Spleen (tissue), 11 donors: ENCODE measurements around the gene FLVCR2. TPM values are rescaled to one million over a fixed set of nuclear protein-coding genes. Genes with fewer than 3 reads are reported as not detected.

Experiments used
- DNase-seq: peaks from one replicate; pipeline ENCODE4 v3.0.0-alpha.2; 2020
- H3K27ac ChIP-seq, 8 donors: fragments of 200-600 bp; sonication (generic) in 7 of 8; 1 replicate in 4 of 8; 2 replicates in 4 of 8; pipeline versions ENCODE4 v1.5.0 to v1.8.0; 2016 to 2021; ENCODE audit warnings: inconsistent platforms in 4 of 8, mild to moderate bottlenecking in 4 of 8, moderate library complexity in 1 of 8
- H3K27me3 ChIP-seq, 7 donors: fragments of 200-600 bp; sonication (generic) in 6 of 7; replicated peaks in 1 of 7; 1 replicate in 4 of 7; 2 replicates in 3 of 7; pipeline versions ENCODE4 v1.5.0 to v1.8.0; 2016 to 2021; ENCODE audit warnings: inconsistent platforms in 3 of 7, mild to moderate bottlenecking in 1 of 7
- H3K36me3 ChIP-seq, 6 donors: fragments of 200-600 bp; sonication (generic) in 5 of 6; 1 replicate in 4 of 6; 2 replicates in 2 of 6; pipeline versions ENCODE4 v1.5.0 to v1.8.0; 2016 to 2021; ENCODE audit warnings: inconsistent platforms in 2 of 6
- H3K4me1 ChIP-seq, 6 donors: fragments of 200-600 bp; sonication (generic) in 5 of 6; 1 replicate in 3 of 6; 2 replicates in 3 of 6; pipeline versions ENCODE4 v1.5.0 to v1.8.0; 2016 to 2021; ENCODE audit warnings: inconsistent platforms in 3 of 6
- H3K4me3 ChIP-seq, 8 donors: fragments of 200-600 bp; sonication (generic) in 7 of 8; 1 replicate in 4 of 8; 2 replicates in 4 of 8; pipeline versions ENCODE4 v1.5.0 to v1.8.0; 2016 to 2021; ENCODE audit warnings: inconsistent platforms in 4 of 8, mild to moderate bottlenecking in 4 of 8, moderate library complexity in 2 of 8
- H3K9me3 ChIP-seq, 8 donors: fragments of 200-600 bp; sonication (generic) in 7 of 8; 1 replicate in 4 of 8; 2 replicates in 4 of 8; pipeline versions ENCODE4 v1.5.0 to v1.8.0; 2016 to 2021; ENCODE audit warnings: inconsistent platforms in 4 of 8
- POLR2A ChIP-seq, 3 donors: fragments of 450-650 bp; IDR thresholded peaks; one replicate each; pipeline ENCODE4 v1.5.1; 2017; ENCODE audit warnings: antibody characterized with exemption in 3 of 3, mild to moderate bottlenecking in 1 of 3
- POLR2AphosphoS5 ChIP-seq, 3 donors: sonication (generic); formaldehyde crosslinking; IDR thresholded peaks; one replicate each; pipeline ENCODE4 v1.5.1; 2017; ENCODE audit warnings: antibody characterized with exemption in 3 of 3
- WGBS, 5 donors: extraction: QIAGEN DNeasy Blood & Tissue Kit in 3 of 5; methylation state at CpG; one replicate each; pipeline versions ENCODE4 v1.1.5 to v1.1.7; 2013 to 2018; 5-methylcytosine and 5-hydroxymethylcytosine counted together
- intact Hi-C: fragments of 100-400 bp; cut with DNase I; formaldehyde crosslinking; loops from one replicate; pipeline ENCODE4 v1.15.0; 2023; ENCODE audit warnings: low total_unique reads
- polyA plus RNA-seq, 3 donors: library from polyadenylated mRNA; stranded (reverse); fragments of 200-250 nt; gene quantifications; one replicate each; pipeline ENCODE4 v1.2.1, GENCODE V29; 2013
- total RNA-seq, 7 donors: library from RNA; depleted of rRNA in 3 of 7; stranded (reverse); fragments of >200 nt in 3 of 7; fragmentation: NEBNext Ultra II Directional in 4 of 7; extraction: Animal tissue kit (Norgen Biotek cat#: 25700) in 4 of 7; gene quantifications; one replicate each; pipeline versions ENCODE4 v1.1.0 to v1.2.1, GENCODE V29; 2016 to 2021
- TF ChIP-seq, protein P1 (sequence below), 11 experiments: fragments of 200-600 bp in 7 of 11; fragments of 450-650 bp in 4 of 11; sonication (generic) in 4 of 11; IDR thresholded peaks in 8 of 11; conservative IDR thresholded peaks in 3 of 11; 1 replicate in 7 of 11; 2 replicates in 4 of 11; pipeline versions ENCODE4 v1.4.0 to v1.8.0; 2016 to 2021; ENCODE audit warnings: antibody characterized with exemption in 11 of 11, inconsistent platforms in 4 of 11, mild to moderate bottlenecking in 1 of 11
- donor health status: healthy with polysubstance abuse.
- donor health status: DM: no; HTN: no; CAD: no; lungs with moderate emphysema.
- donor health status: DM: no; HTN: no; CAD: no.
- donor health status: Bipolar disorder and iron deficiency.
- donor health status: healthy.
- donor health status: DM: no; HTN: no; CAD: no.
- donor health status: DM: yes; HTN: yes; CAD: no.

FLVCR2 gene
- total and polyA plus RNA-seq, 10 donors, result 4.8 to 47.9 (median 30.2) TPM

- peaks cover 0 to 88% (median 57%) of the 10 kb centered on the region in 6 donors for H3K36me3 ChIP-seq
- WGBS, 5 donors, result 86 to 100% (median 97%) methylated on average over 1 of the region's 1 CpG
- H3K4me1 ChIP-seq, result peaks cover 3 to 18% (median 4%) of the 10 kb centered on the region in 6 donors
- no peaks in the 10 kb centered on the region for H3K27me3 ChIP-seq
- no peak for TF ChIP-seq POLR2AphosphoS5 (IDR thresholded peaks at IDR 0.05)
- TF ChIP-seq POLR2A (IDR thresholded peaks at IDR 0.05), result no peak
- TF ChIP-seq, protein P1, sequence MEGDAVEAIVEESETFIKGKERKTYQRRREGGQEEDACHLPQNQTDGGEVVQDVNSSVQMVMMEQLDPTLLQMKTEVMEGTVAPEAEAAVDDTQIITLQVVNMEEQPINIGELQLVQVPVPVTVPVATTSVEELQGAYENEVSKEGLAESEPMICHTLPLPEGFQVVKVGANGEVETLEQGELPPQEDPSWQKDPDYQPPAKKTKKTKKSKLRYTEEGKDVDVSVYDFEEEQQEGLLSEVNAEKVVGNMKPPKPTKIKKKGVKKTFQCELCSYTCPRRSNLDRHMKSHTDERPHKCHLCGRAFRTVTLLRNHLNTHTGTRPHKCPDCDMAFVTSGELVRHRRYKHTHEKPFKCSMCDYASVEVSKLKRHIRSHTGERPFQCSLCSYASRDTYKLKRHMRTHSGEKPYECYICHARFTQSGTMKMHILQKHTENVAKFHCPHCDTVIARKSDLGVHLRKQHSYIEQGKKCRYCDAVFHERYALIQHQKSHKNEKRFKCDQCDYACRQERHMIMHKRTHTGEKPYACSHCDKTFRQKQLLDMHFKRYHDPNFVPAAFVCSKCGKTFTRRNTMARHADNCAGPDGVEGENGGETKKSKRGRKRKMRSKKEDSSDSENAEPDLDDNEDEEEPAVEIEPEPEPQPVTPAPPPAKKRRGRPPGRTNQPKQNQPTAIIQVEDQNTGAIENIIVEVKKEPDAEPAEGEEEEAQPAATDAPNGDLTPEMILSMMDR (IDR thresholded peaks at IDR 0.05 in 8 of 11, conservative IDR thresholded peaks at IDR 0.05 in 3 of 11), result no peak
- no peak overlapping the region for H3K4me3 ChIP-seq
- no peak overlapping the region for H3K27ac ChIP-seq
- DNase-seq, result no peak
- intact Hi-C loops, result loop anchor here (10.0 kb wide), 1 partner anchor 349 kb away; no protein-coding TSS in a partner anchor
- H3K9me3 ChIP-seq, result no peaks in the 10 kb centered on the region
Observed at GRCh38 chr14:75653563-75653962, 75.1 kb downstream of the FLVCR2 start.

- H3K4me1 ChIP-seq, result peaks cover 3 to 25% (median 6%) of the 10 kb centered on the region in 6 donors
- H3K9me3 ChIP-seq, result no peaks in the 10 kb centered on the region
- TF ChIP-seq POLR2AphosphoS5 (IDR thresholded peaks at IDR 0.05) (peak in 1 of 3 donors; percentile 50), POLR2A (IDR thresholded peaks at IDR 0.05) (no peak)
- TF ChIP-seq, protein P1 (IDR thresholded peaks at IDR 0.05 in 8 of 11, conservative IDR thresholded peaks at IDR 0.05 in 3 of 11), result peak; percentile 81 to 97 (median 93)
- intact Hi-C loops, result loop anchor here (2.0 to 10.0 kb wide), 2 partner anchors 75 to 349 kb away; partner anchors contain the start of gene FLVCR2
- peaks cover 0 to 82% (median 54%) of the 10 kb centered on the region in 6 donors for H3K36me3 ChIP-seq
- WGBS, 5 donors, result 10 to 17% (median 12%) methylated on average over 4 of the region's 4 CpGs
- no peaks in the 10 kb centered on the region for H3K27me3 ChIP-seq
- H3K27ac ChIP-seq, result no peak overlapping the region
- no peak overlapping the region for H3K4me3 ChIP-seq
- DNase-seq, result peak; percentile 91
Observed at GRCh38 chr14:75654127-75654732, 75.8 kb downstream of the FLVCR2 start.

- Histone ChIP-seq H3K27ac (no peak overlapping the region), H3K9me3 (no peaks in the 10 kb centered on the region), H3K4me3 (no peak overlapping the region), H3K4me1 (peaks cover 7 to 35% (median 13%) of the 10 kb centered on the region in 6 donors), H3K36me3 (peaks cover 0 to 71% (median 44%) of the 10 kb centered on the region in 6 donors), H3K27me3 (no peaks in the 10 kb centered on the region)
- TF ChIP-seq, protein P1 (IDR thresholded peaks at IDR 0.05 in 8 of 11, conservative IDR thresholded peaks at IDR 0.05 in 3 of 11), result no peak
- no peak for TF ChIP-seq POLR2A (IDR thresholded peaks at IDR 0.05)
- no peak for TF ChIP-seq POLR2AphosphoS5 (IDR thresholded peaks at IDR 0.05)
- no peak for DNase-seq
- intact Hi-C loops, result loop anchor here (2.0 to 10.0 kb wide), 2 partner anchors 76 to 350 kb away; partner anchors contain the start of gene FLVCR2
- 0% methylated on average over 1 of the region's 1 CpG for WGBS, 5 donors
Observed at GRCh38 chr14:75655235-75655634, 76.8 kb downstream of the FLVCR2 start.

GRCh38 chr14:75657331-75657730, 78.9 kb downstream of the FLVCR2 start:
- Histone ChIP-seq H3K9me3 (no peaks in the 10 kb centered on the region), H3K4me3 (no peak overlapping the region), H3K27ac (no peak overlapping the region), H3K4me1 (peaks cover 13 to 46% (median 25%) of the 10 kb centered on the region in 6 donors), H3K36me3 (peaks cover 0 to 51% (median 24%) of the 10 kb centered on the region in 6 donors), H3K27me3 (no peaks in the 10 kb centered on the region)
- intact Hi-C loops, result loop anchor here (10.0 kb wide), 1 partner anchor 353 kb away; no protein-coding TSS in a partner anchor
- no peak for DNase-seq
- no peak for TF ChIP-seq POLR2A (IDR thresholded peaks at IDR 0.05)
- TF ChIP-seq, protein P1 (IDR thresholded peaks at IDR 0.05 in 8 of 11, conservative IDR thresholded peaks at IDR 0.05 in 3 of 11), result no peak
- no peak for TF ChIP-seq POLR2AphosphoS5 (IDR thresholded peaks at IDR 0.05)
- WGBS, 5 donors, result 76 to 90% (median 82%) methylated on average over 4 of the region's 4 CpGs
